H7 (cell line): ENCODE measurements around the gene ZNF488. TPM values are rescaled to one million over a fixed set of nuclear protein-coding genes. Genes with fewer than 3 reads are reported as not detected.
"Not testable (repeated sequence)": the region's sequence is repeated elsewhere in the genome, so short reads cannot be mapped to it uniquely, and the experiment has no call there.

Source experiments
- DNase-seq: peaks from one replicate; pipeline ENCODE4 v3.0.0; 2012
- H3K27me3 ChIP-seq: 2 replicates; pipeline ENCODE4 v1.6.0; 2011; ENCODE audit warnings: mild to moderate bottlenecking, low read length; ENCODE audit not compliant: control insufficient read depth, insufficient read depth
- H3K36me3 ChIP-seq: replicated peaks from 2 replicates; pipeline ENCODE4 v1.5.1; 2011; ENCODE audit warnings: low read length; ENCODE audit not compliant: control insufficient read depth, insufficient read depth
- H3K4me3 ChIP-seq: 2 replicates; pipeline ENCODE4 v1.5.1; 2011; ENCODE audit warnings: low read depth, mild to moderate bottlenecking, control low read depth, low read length, moderate library complexity; ENCODE audit not compliant: insufficient read depth
- total RNA-seq: library from RNA; depleted of rRNA; stranded (reverse); fragments of >200 nt; shearing (Covaris generic); gene quantifications from 2 replicates; pipeline ENCODE4 v1.2.3, GENCODE V29; 2014

Gene ZNF488
- total RNA-seq, 1 experiment from 2014 or later = 3.0 TPM

DNA sequence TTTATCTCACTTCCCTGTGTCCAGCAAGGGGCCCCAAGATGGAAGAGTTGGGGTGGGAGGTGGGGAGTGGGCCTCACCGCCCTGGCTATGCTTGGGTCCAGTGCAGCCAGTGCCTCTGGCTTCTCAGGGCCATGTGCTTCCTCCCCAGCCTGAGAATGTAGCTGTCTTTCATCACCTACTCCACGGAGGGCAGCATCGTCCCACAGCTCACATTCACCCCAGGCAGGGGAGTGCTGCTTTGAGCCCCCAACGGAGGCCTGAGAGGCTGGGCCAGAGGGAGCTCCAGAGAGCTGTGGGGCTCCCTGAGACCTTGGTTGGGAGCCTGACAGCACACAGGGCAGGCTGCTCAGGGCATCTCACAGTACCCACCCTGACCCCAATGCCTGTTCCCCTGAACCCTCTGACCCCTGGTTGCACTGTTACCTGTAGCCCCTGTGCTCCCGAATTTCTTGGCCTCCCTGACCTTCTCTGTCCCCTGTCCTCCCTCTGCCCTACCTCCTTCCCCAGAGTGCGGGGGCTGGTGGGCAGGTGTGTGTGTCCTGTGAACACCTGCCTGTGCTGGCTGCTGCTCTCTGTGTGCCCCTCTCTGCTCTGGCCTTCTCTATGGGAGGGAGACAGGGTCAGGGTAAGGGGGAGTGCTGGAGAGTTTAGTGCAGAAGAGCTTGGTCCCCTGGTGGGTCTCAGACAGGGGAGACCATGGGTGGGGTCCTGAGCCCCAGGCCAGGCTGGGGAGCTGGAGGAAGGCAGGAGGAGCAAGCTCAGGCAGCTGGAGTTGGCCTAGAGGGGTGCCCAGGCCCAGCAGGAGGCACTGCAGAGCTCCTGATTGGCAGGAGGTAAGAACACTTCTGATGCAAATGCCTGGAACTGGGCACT lies 19.6 kb upstream of the ZNF488 start:
- no peak overlapping the region for H3K4me3 ChIP-seq
- H3K36me3 ChIP-seq = no peaks in the 10 kb centered on the region
- no peak for DNase-seq
- H3K27me3 ChIP-seq = no peaks in the 10 kb centered on the region; the same call in 1 of the 2 replicates

DNA sequence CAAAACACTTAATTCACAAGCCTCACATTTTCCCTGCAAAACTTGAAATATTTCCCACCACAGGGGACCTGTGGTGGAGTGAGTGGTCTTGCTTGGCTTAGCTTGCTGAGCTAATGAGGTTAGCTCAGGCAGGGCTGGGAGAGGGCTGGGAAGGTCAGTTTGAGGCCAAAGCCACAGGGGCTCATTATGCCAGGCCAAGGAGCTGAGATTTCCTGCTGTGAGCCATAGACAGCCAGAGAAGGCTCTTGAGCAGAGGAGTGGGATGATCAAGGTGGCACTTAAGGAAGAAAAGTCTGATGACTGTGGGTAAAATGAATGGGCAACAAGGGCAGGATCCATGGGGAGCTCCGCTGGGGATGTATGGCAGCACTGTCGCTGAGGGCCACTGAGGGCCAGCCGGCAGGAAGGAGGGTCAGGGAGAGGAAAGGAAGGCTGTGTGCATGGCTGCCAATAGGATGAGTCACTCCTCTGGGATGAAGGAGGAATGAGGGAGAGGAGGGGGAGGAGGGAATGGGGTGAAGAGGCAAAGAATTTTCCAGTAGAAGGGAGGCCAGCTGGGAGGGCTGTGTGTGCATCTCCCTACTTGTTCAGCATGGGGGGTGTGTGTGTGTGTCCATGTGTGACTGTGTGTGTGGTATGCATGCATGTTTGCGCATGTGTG lies 18.7 kb upstream of the ZNF488 start:
- no peak for DNase-seq
- no peaks in the 10 kb centered on the region for H3K36me3 ChIP-seq
- no peaks in the 10 kb centered on the region; the same call in 1 of the 2 replicates for H3K27me3 ChIP-seq
- no peak overlapping the region for H3K4me3 ChIP-seq

DNA sequence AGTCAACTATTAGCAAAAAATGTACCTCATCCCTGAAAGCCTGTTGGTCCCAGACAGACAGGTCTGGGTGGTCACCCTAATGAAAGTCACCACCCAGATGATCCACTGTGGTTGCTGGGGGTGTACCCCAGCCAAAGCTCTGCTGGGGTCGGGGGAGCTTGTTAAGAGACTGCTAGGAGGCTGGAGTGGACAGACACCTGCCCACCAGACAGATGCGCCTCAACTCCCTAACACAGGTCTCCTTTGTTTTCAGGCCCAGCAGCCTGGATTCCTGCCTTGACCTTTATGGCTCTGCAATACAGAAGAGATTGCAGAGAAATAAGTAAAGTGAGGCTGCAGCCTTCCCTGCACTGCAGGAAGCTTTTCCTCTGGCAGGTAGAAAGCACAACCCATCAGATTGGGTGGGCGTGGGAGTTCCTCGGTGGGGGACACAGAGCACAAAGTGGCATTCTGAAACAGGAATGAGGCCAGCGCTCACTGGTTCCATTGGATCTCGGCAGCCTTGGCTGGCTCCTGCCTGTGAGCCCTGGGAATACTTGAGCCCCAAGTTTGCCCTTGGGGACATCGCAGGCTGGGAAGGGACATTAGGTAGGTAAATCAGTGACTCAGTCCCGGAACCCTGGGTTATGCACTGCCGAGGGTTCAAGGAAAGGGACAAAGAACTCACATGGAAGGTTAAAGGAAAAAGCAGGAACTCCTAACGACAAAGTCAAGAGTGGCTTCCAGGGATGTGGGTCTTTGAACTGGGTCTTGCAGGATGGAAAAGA lies 18.0 kb upstream of the ZNF488 start:
- Histone ChIP-seq H3K4me3 (no peak overlapping the region), H3K27me3 (no peaks in the 10 kb centered on the region; the same call in 1 of the 2 replicates), H3K36me3 (no peaks in the 10 kb centered on the region)
- no peak for DNase-seq

DNA sequence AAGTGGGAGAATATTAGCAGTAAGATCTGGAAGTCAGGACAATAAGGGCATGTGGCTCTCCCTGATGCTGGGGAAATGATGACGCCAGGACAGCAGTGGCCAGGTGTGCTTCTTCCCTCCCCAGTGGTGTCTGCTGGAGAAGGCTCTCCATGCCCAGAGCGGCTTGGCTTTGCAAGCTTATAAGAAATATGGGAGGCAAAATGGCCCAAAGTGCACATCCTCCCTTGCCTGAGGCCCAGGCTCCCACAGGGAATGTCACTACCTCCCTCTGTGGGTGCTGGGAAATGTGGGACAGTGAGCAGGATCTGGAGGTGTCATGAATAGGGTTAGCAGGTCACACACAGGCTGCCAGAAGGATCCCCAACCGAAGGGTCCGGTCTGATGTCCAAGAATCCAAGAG lies 17.1 kb upstream of the ZNF488 start:
- no peak for DNase-seq
- Histone ChIP-seq H3K27me3 (no peaks in the 10 kb centered on the region; the same call in 1 of the 2 replicates), H3K4me3 (no peak overlapping the region), H3K36me3 (no peaks in the 10 kb centered on the region)

DNA sequence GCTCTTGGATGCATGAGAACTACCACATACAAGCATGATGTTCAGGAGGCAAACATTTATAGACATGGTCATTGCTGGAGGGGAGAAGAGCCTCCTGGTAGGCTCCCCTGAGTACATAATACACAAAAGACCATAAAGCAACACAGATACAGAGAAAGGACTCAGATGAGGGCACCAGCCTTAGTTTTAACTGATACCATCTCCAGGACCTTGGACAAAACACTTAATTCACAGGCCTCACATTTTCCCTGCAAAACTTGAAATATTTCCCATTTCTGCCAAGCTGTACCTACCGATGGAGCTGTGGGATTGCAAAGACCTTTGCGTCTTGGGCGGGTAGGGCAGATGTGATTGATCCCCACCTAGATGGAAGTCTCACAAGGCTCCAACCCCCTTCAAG lies 16.7 kb upstream of the ZNF488 start:
- no peaks in the 10 kb centered on the region for H3K36me3 ChIP-seq
- no peaks in the 10 kb centered on the region; the same call in 1 of the 2 replicates for H3K27me3 ChIP-seq
- DNase-seq = no peak
- no peak overlapping the region for H3K4me3 ChIP-seq

DNA sequence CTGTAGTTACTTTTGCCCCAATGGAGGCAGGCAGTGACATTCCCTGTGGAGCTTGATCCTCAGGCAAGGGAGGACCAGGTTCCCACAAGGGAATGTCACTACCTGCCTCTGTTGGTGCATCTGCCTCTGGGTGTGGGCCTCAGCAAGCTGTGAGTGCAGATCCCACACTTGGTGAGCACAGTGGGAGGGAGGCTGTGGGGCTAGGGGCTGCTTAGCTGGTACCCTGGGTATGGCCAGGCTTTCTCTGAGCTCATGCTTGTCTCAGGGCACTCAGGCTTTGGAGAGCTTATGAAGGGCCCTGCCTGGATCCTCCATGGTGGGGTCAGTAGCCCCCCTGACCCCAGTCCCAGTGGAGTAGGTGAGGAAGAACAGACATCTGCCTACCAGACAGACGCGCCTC lies 16.2 kb upstream of the ZNF488 start:
- Histone ChIP-seq H3K4me3 (no peak overlapping the region), H3K36me3 (no peaks in the 10 kb centered on the region), H3K27me3 (no peaks in the 10 kb centered on the region; the same call in 1 of the 2 replicates)
- DNase-seq = no peak

DNA sequence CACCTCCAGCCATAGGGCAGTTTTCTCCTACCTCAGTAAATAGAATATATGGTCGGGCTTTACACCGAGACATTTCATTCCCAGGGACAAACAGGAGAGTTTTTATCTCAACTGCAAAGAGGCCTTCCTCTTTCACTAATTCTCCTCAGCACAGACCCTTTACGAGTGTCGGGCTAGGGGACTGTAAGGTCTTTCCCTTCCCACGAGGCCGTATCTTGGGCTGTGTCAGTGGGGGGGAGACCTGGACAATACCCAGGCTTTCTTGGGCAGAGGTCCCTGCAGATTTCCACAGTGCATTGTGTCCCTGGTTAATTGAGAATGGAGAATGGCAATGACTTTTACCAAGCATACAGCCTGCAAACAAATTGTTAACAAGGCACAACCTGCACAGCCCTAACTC lies 13.2 kb upstream of the ZNF488 start:
- no peak overlapping the region for H3K4me3 ChIP-seq
- H3K36me3 ChIP-seq = no peaks in the 10 kb centered on the region
- H3K27me3 ChIP-seq = no peaks in the 10 kb centered on the region; the same call in 1 of the 2 replicates
- no peak for DNase-seq

DNA sequence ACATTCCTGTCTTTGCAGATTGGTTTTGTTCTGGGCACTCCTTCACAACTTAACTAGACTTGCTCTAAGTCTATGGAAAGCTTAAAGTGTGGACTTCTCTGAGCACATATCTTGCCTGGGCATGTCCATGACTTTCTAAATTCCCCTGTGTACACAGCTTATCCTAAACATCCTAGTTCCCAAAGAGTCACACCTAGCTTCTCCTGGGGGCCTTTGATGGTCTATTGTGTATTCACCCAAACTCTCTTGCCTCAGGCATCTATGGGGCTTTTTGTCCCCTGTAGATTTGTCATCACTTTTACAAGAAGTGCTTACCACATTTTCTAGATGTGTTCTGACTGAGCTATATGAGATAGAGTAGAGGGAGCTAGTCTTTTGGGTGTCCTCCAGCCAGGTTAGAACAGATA lies 12.2 kb upstream of the ZNF488 start:
- Histone ChIP-seq H3K36me3 (no peaks in the 10 kb centered on the region), H3K4me3 (no peak overlapping the region), H3K27me3 (no peaks in the 10 kb centered on the region; the same call in 1 of the 2 replicates)
- no peak for DNase-seq

DNA sequence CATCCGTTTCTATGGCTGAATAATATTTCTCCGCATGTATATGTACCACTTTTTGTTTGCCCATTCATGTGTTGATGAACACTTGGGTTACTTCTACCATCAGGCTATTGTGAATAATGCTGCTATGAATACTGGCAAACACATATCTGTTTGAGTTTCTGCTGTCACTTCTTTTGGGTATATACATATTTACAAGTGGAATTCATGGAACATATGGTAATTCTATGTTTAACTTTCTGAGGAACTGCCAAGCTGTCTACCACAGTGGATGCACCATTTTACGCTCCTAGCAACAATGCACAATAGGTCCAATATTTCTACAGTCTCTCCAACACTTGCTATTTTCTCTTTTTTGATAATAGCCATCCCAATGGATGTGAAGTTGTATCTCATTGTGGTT lies 5.5 kb upstream of the ZNF488 start:
- peaks cover 2% of the 10 kb centered on the region; the same call in 1 of the 2 replicates for H3K27me3 ChIP-seq
- DNase-seq = no peak
- H3K4me3 ChIP-seq = no peak overlapping the region
- H3K36me3 ChIP-seq = no peaks in the 10 kb centered on the region

DNA sequence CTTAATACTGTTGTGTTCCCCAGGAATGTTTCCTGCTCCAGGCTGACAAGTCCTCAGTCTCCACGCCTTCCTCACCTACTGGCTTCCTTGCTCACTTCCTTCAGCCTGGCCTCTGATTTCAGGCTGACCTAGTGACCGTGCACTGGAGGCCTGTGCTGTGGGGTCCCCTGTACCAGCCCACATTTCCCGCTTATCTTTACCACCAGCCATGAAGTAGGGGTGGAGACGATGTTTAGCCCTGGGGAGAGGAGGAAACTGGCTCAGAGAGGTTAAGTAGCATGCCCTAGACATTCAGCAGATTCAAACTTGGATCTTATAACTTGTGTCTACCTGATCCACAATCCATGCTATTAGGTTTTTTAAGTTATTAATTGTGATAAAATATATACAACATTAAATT lies 4.8 kb upstream of the ZNF488 start:
- H3K27me3 ChIP-seq = peaks cover 2% of the 10 kb centered on the region; the same call in 1 of the 2 replicates
- no peaks in the 10 kb centered on the region for H3K36me3 ChIP-seq
- peak; percentile 1 for DNase-seq
- no peak overlapping the region for H3K4me3 ChIP-seq

DNA sequence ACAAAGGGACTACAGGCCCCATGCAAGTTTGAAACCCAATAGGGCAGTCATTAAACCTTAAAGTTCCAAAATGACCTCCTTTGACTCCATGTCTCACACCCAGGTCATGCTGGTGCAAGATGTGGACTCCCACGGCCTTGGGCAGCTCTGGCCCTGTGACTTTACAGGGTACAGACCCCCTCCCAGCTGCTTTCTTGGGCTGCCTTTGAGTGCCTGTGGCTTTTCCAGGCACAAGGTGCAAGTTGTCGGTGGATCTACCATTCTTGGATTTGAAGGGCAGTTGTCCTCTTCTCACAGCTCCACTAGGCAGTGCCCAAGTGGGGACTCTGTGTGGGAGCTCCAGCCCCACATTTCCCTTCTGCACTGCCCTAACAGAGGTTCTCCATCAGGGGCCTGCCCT lies 2.0 kb upstream of the ZNF488 start:
- H3K36me3 ChIP-seq, DNase-seq, H3K27me3 ChIP-seq, H3K4me3 ChIP-seq: not testable (repeated sequence)

DNA sequence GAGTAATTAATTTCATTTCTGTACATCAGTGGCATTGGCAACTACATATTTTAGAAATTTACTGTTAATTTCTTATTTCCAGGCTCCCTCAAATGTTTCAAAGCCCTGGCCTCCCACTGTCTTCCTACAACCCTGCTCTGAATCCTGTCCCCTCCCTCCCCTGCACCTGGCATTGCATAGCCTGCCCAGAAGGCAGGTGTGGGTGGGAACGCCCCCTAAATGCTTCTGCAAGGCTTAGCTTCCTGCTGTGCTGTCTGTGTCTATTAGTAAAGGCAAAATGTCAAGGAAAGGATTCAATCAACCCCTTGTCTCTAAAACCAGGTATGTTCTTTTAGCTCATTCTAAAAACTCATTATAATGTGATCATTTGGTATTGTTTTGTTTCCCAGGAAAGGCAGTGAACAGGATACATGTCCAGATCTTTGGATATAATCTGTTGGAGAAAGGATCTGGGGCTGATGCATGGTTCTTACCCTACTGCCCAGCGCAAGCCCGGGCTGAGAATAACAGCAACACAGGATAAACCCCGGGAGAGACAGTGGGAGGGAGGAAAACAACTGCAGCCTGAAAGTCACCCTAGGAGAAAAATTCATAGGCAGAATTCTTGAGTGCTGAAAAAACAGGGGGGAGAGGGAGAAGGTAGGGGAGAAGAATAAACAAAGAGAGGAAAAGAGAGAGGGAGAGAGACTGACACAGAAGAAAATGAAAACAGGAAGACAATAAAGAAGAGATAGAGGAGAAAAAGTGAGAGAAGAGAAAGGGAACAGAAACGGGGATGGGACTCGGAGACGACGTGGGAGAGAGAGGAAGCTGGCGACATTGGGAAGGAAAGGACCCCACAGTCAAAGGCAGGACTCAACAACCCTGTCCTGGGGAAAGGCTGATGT lies 589 bp downstream of the ZNF488 start:
- H3K4me3 ChIP-seq = peak overlapping the region; percentile 72
- H3K27me3 ChIP-seq = peaks cover 2% of the 10 kb centered on the region
- DNase-seq = peak; percentile 86
- H3K36me3 ChIP-seq = no peaks in the 10 kb centered on the region

DNA sequence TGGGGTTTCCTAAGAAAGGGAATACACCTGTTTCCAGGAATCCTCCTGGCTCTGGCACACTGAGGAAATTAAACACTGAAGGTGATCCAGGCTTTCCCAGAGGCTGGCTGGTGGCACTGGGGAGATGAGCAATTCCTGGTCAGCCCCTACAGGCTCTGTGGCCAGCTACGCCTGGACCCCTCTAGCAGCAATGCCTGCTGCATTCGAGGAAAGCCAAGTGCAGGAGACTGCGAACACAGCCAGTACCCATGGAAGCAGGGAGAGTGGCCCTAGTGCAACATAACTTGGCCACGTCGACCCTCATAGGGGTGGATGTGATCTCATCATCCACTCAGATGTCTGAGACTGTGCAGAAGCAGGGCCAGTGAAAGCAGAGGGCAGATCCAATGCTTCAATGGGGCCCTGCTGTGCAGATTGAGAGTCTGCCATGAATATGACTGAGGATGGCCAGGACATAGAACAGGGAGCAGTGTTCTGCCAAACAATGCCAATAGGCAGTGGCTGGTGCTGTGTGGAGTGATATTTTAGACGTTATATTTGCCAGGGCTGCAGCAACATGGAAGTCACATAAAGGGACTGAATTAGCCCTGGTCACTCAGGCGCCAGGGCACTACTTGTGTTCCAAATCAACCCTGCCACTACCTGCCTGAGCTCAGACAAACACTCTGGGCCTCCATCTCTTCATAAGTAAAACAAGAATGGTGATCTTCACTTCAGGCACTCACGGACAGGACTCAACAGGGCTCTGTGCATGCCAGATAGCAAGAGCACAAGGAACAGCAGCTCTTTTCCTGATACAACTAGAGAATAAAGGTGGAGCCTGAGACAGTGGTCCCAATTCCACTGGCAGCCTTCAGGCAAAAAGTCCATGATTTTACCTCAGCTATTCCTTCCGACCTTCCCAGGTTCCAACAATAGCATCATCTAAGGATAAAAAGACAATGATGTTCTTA lies 2.4 kb downstream of the ZNF488 start:
- H3K4me3 ChIP-seq = no peak overlapping the region
- no peaks in the 10 kb centered on the region for H3K36me3 ChIP-seq
- peak; percentile 23 for DNase-seq
- peaks cover 2% of the 10 kb centered on the region for H3K27me3 ChIP-seq
